GM18520 (cell line): ENCODE data around the gene DISP2.

ENCODE experiments used
- ATAC-seq: cut with Tn5 transposase; IDR thresholded peaks from one replicate; pipeline ENCODE4 v1.9.1; 2021; ENCODE audit not compliant: unreplicated experiment

The DISP2 gene

GRCh38 chr15:40421246-40422157 lies 63.5 kb downstream of the DISP2 start:
- peak; percentile 73 for ATAC-seq

GRCh38 chr15:40424483-40425115 lies 66.6 kb downstream of the DISP2 start:
- ATAC-seq, result no peak

- no peak for ATAC-seq
Measured at GRCh38 chr15:40425681-40426080, 67.7 kb downstream of the DISP2 start.

- no peak for ATAC-seq
Measured at GRCh38 chr15:40427188-40427587, 69.2 kb downstream of the DISP2 start.

GRCh38 chr15:40428185-40428584 lies 70.2 kb downstream of the DISP2 start:
- no peak for ATAC-seq
